A673 (cell line): Measurements from ENCODE around the gene EPHA4. TPM values are rescaled to one million over a fixed set of nuclear protein-coding genes. Genes with fewer than 3 reads are reported as not detected.

Source experiments
- BruUV-seq: library from RNA; stranded (reverse); fragments of 400-500 nt; replicated peaks from 2 replicates; lab custom pipeline; 2021; lab: Mats Ljungman, UMichigan
- CTCF ChIA-PET: fragments of 300-600 bp; sonication (Branson Sonifier 250); formaldehyde crosslinking; loops from one replicate; lab custom pipeline; 2022; ENCODE audit warnings: antibody characterized with exemption; lab: Charles Lee
- POLR2A ChIA-PET: fragments of 300-600 bp; sonication (Branson Sonifier 250); formaldehyde crosslinking; loops from one replicate; lab custom pipeline; 2022; ENCODE audit warnings: antibody characterized with exemption; ENCODE audit not compliant: low non-redundant PET; lab: Charles Lee
- DNase-seq: peaks from one replicate; pipeline ENCODE4 v3.0.0-alpha.2; 2015; ENCODE audit warnings: low spot score
- H3K27ac ChIP-seq: fragments of 200-600 bp; sonication (generic); 2 replicates; pipeline ENCODE4 v1.5.1; 2016; ENCODE audit warnings: mixed run types, low read depth, mild to moderate bottlenecking, mixed read lengths, antibody characterized with exemption, low read length; ENCODE audit not compliant: poor library complexity, severe bottlenecking
- H3K27me3 ChIP-seq: fragments of 200-600 bp; sonication (generic); replicated peaks from 2 replicates; pipeline ENCODE4 v1.6.1; 2017; ENCODE audit warnings: mixed run types, low read depth, mild to moderate bottlenecking, mixed read lengths, antibody characterized with exemption, low read length; ENCODE audit not compliant: insufficient read depth, poor library complexity
- H3K36me3 ChIP-seq: fragments of 200-600 bp; sonication (generic); 2 replicates; pipeline ENCODE4 v1.6.1; 2016; ENCODE audit warnings: mixed run types, mild to moderate bottlenecking, mixed read lengths, antibody characterized with exemption, low read length; ENCODE audit not compliant: insufficient read depth, poor library complexity, severe bottlenecking
- H3K4me1 ChIP-seq: fragments of 200-600 bp; sonication (generic); 2 replicates; pipeline ENCODE4 v1.6.1; 2017; ENCODE audit warnings: mixed run types, mild to moderate bottlenecking, mixed read lengths, antibody characterized with exemption, low read length; ENCODE audit not compliant: insufficient read depth, poor library complexity, severe bottlenecking
- H3K4me3 ChIP-seq: fragments of 200-600 bp; sonication (generic); 2 replicates; pipeline ENCODE4 v1.5.1; 2016; ENCODE audit warnings: low read depth, mixed run types, mild to moderate bottlenecking, mixed read lengths, low read length; ENCODE audit not compliant: poor library complexity, severe bottlenecking
- H3K9me3 ChIP-seq: fragments of 200-600 bp; sonication (generic); 2 replicates; pipeline ENCODE4 v1.6.1; 2016; ENCODE audit warnings: mixed run types, low read depth, mild to moderate bottlenecking, mixed read lengths, antibody characterized with exemption, low read length; ENCODE audit not compliant: poor library complexity, severe bottlenecking
- CTCF ChIP-seq: fragments of 300-800, 200-600 bp; sonication (generic); conservative IDR thresholded peaks from 2 replicates; pipeline ENCODE4 v1.5.1; 2017; ENCODE audit warnings: low read depth, mild to moderate bottlenecking, antibody characterized with exemption, low read length, moderate library complexity, mixed read lengths
- EZH2 ChIP-seq: fragments of 200-600 bp; sonication (generic); IDR thresholded peaks from 2 replicates; pipeline ENCODE4 v1.6.1; 2017; ENCODE audit warnings: borderline replicate concordance, low read depth, mild to moderate bottlenecking, mixed read lengths, antibody characterized with exemption, low read length; ENCODE audit not compliant: poor library complexity, severe bottlenecking
- intact Hi-C: fragments of 100-400 bp; cut with micrococcal nuclease; formaldehyde crosslinking; loops from one replicate; pipeline ENCODE4 v1.10.0; 2022; ENCODE audit not compliant: unreplicated experiment
- total RNA-seq: library from RNA; stranded (reverse); gene quantifications from 2 replicates; pipeline ENCODE4 v1.2.3, GENCODE V29; 2021

EPHA4 gene
- total RNA-seq, 1 experiment from 2014 or later, result 39.5 TPM

- Histone ChIP-seq H3K4me3 (no peak overlapping the region), H3K9me3 (no peaks in the 10 kb centered on the region), H3K27me3 (no peaks in the 10 kb centered on the region), H3K27ac (no peak overlapping the region), H3K4me1 (no peaks in the 10 kb centered on the region), H3K36me3 (no peaks in the 10 kb centered on the region)
- ChIA-PET CTCF (no interaction called here), POLR2A (no interaction called here)
- TF ChIP-seq EZH2 (no peak), CTCF (peak; percentile 43; the same call in 1 of the 2 replicates)
- BruUV-seq, result no TSS peak
- intact Hi-C loops, result no loop called here
- DNase-seq, result peak; percentile 34
These were observed 199.8 kb downstream of the EPHA4 start for GRCh38 chr2:221372159-221372884.

- no peaks in the 10 kb centered on the region for H3K36me3 ChIP-seq
- CTCF ChIA-PET, result no interaction called here
- H3K4me1 ChIP-seq, result no peaks in the 10 kb centered on the region
- H3K27ac ChIP-seq, result no peak overlapping the region
- DNase-seq, result no peak
- TF ChIP-seq EZH2 (no peak), CTCF (no peak)
- BruUV-seq, result no TSS peak
- intact Hi-C loops, result no loop called here
- H3K4me3 ChIP-seq, result no peak overlapping the region
- POLR2A ChIA-PET, result no interaction called here
- H3K9me3 ChIP-seq, result no peaks in the 10 kb centered on the region
- H3K27me3 ChIP-seq, result no peaks in the 10 kb centered on the region
These were observed 200.8 kb downstream of the EPHA4 start for GRCh38 chr2:221371347-221371746.

GRCh38 chr2:221370857-221371211 is 201.3 kb downstream of the EPHA4 start:
- no peaks in the 10 kb centered on the region for H3K36me3 ChIP-seq
- intact Hi-C loops, result no loop called here
- POLR2A ChIA-PET, result no interaction called here
- no peak overlapping the region for H3K4me3 ChIP-seq
- TF ChIP-seq EZH2 (no peak), CTCF (no peak)
- no TSS peak for BruUV-seq
- no peak overlapping the region for H3K27ac ChIP-seq
- DNase-seq, result peak; percentile 8
- H3K4me1 ChIP-seq, result no peaks in the 10 kb centered on the region
- no peaks in the 10 kb centered on the region for H3K27me3 ChIP-seq
- H3K9me3 ChIP-seq, result no peaks in the 10 kb centered on the region
- CTCF ChIA-PET, result no interaction called here
